ENCODE data around the gene SAAL1.

DNA sequence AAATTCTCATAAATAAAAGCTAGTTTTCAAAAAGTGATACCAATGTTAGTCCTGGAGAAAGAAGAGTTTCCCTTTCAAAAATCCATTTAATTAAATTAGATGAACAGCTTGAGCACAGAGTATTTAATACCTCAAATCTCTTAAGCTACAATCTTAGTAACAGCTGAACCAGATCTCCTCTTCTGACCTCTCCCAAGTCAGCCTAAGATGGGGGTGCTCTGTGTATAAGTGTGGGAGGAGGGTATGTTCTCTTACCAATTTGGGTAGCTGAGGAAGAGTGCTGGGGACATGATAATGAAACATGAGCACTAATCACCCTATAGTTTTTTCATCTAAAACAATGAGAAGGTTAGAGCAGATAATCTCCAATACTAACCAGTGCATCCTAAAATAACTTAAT is 69.4 kb downstream of the SAAL1 start:
- TF ChIP-seq, protein P1, sequence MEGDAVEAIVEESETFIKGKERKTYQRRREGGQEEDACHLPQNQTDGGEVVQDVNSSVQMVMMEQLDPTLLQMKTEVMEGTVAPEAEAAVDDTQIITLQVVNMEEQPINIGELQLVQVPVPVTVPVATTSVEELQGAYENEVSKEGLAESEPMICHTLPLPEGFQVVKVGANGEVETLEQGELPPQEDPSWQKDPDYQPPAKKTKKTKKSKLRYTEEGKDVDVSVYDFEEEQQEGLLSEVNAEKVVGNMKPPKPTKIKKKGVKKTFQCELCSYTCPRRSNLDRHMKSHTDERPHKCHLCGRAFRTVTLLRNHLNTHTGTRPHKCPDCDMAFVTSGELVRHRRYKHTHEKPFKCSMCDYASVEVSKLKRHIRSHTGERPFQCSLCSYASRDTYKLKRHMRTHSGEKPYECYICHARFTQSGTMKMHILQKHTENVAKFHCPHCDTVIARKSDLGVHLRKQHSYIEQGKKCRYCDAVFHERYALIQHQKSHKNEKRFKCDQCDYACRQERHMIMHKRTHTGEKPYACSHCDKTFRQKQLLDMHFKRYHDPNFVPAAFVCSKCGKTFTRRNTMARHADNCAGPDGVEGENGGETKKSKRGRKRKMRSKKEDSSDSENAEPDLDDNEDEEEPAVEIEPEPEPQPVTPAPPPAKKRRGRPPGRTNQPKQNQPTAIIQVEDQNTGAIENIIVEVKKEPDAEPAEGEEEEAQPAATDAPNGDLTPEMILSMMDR (IDR thresholded peaks at IDR 0.05), result no peak
- TF ChIP-seq POLR2A (IDR thresholded peaks at IDR 0.05; ENCODE audit: low read depth), result no peak
